NK-92 (cell line): ENCODE data around the gene CST9.

ENCODE experiments used
- DNase-seq: peaks from one replicate; lab custom pipeline; 2025; ENCODE audit not compliant: unreplicated experiment; lab: John Stamatoyannopoulos, UW

CST9 gene, protein sequence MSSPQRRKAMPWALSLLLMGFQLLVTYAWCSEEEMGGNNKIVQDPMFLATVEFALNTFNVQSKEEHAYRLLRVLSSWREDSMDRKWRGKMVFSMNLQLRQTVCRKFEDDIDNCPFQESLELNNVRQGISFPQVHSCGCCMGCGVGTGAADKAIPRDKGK

GRCh38 chr20:23605867-23606651, at the start of gene CST9:
Gene CST9 (minus strand): TSS chr20:23605917. CDS start chr20:23605864, 53 bp downstream.
- no peak for DNase-seq

- DNase-seq: no peak
Measured at GRCh38 chr20:23654717-23655116, 49.0 kb upstream of the CST9 start.

DNA sequence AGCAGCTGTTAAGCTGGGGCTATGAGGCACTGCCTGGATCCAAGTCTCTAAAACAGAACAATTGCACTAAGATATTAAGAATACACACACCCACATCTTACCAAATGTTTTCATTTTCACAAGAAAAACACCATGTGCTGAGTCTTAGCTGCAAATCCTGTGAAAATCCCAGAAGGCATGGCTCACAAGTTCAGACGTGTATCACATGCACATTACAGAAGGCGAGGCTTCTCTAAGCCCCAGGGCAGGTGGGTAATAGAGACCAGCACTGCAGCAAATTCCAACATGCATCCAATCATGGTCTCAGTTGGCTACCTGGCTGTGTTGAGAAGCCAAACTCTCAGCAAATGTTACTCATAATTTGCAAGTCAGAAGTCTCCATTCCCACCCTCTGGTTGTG, 48.3 kb upstream of the CST9 start:
- DNase-seq: no peak

DNA sequence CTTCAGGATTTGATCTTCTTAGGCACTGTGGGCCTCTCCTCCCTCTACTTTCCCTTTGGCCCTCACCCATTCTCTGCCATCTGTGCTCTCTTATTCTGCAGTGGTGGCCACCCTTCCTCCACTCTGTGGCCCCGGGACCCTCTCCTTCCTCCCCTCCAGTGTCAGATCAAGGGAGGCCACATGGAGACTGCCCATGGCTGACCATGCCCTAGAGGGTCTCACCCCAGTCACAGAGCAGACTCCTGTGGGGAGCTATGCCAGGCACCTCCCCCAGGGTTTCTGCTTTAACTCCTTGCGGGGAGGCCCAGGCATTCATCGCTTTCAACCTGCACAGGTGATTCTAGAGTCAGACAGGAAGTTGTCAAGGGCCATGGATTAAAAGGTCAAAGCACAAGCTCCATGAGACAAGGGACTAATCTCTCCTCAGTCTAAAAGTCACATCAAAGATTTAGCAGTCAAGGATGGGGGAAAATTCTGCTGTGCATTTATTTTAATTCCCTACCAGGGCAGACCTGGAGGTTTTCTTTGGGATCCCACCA, 47.8 kb upstream of the CST9 start:
- no peak for DNase-seq

DNA sequence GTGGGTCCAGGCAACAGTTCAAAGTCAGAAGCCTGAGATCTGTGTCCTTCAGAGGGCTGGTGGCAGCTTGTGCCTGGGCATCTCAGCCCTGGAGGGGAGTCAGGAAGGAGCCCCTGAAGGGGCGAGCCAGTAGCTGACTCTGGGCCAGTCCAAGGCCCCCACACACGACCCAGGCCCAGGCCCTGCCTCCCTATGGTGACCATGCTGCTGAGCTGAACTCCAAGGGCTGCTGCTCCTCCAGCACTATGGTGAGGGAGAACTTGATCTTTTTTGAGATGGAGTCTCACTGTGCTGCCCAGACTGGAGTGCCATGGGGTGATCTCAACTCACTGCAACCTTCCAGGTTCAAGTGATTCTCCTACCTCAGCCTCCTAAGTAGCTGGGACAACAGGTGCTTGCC, 47.2 kb upstream of the CST9 start:
- no peak for DNase-seq

DNA sequence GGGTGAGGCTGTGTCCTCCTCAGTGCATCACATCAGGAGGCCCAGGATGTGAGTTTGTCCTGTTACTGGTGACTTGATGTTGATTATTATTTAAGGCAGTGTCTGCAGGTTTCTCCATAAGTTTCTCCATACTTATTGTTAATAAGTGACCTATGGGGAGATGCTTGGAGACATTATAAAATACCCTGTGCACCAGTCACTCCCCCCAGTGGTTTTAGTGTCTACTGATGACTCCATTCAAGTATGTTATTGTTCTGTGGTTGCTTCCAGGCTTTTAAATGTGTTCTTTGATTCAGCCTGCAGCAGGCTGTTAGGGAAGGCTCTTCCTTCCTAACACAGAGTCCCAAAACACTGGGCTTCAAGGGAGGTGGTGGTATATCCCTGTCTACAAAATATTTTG, 46.7 kb upstream of the CST9 start:
- DNase-seq: no peak

- no peak for DNase-seq
Measured at GRCh38 chr20:23651117-23651516, 45.4 kb upstream of the CST9 start.

GRCh38 chr20:23649830-23650417, 44.2 kb upstream of the CST9 start:
- DNase-seq: no peak

DNA sequence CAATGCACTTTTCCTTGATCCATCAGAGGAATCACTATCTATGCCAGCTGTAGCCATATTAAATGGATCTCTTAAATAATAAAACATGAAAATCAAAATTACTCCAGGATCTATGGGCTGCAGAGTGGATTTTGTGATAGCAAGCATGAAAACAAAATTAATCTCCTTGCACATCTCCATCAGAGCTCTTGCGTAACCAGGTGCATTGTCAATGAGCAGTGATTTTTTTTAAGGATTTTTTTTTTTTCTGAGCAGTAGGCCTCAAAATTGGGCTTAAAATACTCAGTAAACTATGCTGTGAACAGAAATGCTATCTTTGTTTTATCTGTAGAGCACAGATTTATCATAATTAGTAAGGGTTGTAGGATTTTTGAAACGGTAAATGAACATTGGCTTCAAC, 43.5 kb upstream of the CST9 start:
- DNase-seq: no peak

DNA sequence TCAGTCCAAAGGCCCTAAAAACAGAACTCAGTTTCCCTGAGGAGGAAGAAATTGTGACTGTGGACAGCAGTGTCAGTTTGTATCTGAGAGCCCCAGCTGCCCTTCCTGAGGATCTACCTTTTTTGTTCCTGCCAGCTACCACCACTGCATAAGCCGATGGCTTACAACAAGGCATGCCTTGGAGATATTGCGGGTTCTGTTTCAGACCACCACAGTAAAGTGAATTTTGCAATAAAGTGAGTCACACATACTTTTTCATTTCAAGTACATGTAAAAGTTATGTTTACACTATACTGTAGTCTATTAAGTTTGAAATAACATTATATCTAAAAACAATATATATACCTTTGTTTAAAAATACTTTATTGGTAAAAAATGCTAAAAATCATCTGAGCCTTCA, 41.6 kb upstream of the CST9 start:
- no peak for DNase-seq

DNA sequence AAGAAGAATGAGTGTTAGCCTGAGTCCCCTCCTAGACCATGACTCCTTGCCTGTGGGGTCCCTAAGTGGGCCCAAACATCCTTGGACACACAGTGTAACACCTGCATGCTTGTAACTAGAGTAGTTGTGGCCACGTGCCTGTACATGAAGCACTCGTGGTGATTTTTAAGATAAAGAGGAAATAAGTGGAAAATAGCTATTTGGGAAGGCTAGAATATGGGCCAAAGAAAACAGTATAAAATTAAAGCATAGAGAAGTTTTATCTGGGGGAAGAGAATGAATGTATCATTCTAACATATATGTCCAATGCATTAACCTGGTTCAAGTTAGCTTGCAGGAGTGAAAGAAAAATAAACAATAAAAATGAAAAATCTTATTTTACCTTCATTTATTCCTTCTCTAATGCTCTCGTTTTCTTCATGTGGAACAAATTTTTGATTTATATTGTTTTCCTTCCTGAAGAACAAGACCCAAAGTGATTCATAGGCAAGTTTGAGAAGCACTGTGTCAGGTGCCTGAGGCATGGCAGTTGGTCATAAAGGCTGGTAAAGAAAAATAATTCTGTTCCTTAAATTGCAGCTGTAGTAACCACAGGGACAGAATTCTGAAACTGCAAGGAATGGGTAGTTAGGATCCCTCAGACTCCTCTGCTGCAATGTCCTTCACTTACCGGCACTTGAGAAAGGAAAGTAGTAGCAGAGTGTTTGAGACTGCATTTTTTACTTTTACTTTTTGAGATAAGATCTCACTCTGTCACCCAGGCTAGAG, 40.6 kb upstream of the CST9 start:
- DNase-seq: no peak

DNA sequence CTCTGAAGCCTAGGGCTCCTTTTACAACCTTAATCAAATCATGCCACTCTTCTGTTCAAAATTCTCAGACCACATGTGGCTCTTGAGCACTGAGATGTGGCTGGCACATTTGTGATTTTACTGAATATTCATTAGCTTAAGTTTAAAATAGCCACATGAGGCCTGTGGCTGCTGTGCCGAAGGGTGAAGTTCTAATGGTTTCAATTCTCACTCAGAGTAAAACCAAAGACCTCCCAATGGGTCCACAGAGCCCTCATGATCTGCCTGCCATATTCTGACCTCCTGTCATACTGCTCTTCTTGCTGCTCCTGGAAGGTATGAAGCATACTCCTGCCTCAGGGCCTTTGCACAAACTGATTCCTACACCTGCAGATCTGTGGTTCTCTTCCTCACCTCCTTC, 39.9 kb upstream of the CST9 start:
- no peak for DNase-seq

- no peak for DNase-seq
Measured at GRCh38 chr20:23644164-23644563, 38.4 kb upstream of the CST9 start.

GRCh38 chr20:23643659-23644058, 37.9 kb upstream of the CST9 start:
- no peak for DNase-seq

- DNase-seq: no peak
Measured at GRCh38 chr20:23641936-23642751, 36.4 kb upstream of the CST9 start.

- DNase-seq: no peak
Measured at GRCh38 chr20:23640671-23641667, 35.3 kb upstream of the CST9 start.

DNA sequence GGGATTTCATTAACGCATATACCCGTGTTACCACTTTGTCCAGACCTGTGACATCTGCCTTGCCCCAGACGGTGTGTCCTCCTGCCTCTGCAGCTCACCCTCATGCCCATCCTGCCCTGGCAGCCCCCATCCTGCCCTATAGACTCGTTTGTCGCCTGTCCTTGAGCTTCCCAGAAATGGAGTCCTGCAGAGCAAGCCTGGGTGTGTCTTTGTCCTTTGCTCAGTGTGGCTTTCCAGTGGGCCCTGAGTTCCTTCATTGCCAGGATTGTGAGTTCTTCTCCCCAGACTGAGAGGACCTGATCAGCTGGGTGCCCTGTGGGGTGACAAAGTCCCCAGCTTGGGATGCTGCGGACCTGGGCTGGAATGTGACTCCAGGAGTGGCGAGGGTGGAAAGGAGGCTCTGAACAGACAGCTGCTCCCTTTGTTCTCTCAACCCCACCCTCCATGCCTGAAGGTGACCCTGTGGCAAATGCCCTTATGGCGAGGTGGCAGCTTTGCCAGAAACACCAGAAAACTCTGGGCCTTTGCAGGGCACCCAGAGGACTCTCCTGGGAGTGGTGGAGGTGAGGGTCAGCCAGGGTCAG, 34.4 kb upstream of the CST9 start:
- DNase-seq: no peak

- DNase-seq: no peak
Measured at GRCh38 chr20:23639490-23639958, 33.8 kb upstream of the CST9 start.

GRCh38 chr20:23638309-23638708, 32.6 kb upstream of the CST9 start:
- DNase-seq: no peak
